Muscle of arm (tissue), 12 donors: ENCODE measurements around the gene CNTRL. TPM values are rescaled to one million over a fixed set of nuclear protein-coding genes. Genes with fewer than 3 reads are reported as not detected.

ENCODE experiments used
- DNase-seq: peaks from one replicate; pipeline ENCODE4 v3.0.0-alpha.2; 2013
- polyA plus RNA-seq, 12 donors: library from polyadenylated mRNA; unstranded; fragments of 120-200 nt; gene quantifications; one replicate each; pipeline ENCODE4 v1.2.1, GENCODE V29; 2013; ENCODE audit not compliant: insufficient read length in 12 of 12

Gene CNTRL
- polyA plus RNA-seq, 12 donors: 13.6 to 43.6 (median 20.3) TPM; not detected in 1

DNA sequence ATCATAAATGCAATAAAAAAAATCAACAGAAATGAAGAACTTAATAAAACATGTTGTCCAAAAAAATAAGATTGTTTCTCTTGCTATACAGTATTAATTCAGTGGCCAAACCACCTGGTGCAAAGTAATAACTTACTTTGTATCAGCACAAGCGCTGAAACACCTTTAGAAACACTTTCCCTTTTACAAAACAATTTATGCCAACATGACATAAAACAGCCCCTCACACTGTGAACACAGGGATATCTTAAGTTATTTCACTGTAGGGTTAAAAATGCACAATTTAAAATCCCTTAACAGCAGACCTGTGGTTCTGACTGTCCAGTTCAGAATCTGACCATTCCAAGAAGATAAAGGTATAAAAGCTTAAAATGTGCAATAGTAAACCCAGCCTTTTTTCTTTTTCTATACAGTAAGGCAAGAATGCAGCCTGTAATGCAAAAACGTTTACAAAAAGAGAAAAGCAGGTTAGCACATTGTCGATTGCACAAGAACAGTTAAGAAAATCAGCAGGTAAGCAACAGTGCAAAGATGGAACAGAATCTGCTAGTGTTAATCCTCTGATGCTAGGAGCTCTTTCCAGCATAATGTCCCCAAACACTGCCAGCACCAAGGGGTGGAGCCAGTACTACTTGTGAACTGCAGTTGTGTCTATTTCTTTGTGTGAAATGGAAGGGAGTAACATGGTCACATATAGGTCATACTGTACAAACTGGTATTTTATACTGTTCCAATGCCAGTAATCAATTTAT lies 105.4 kb downstream of the CNTRL start:
- DNase-seq: no peak

GRCh38 chr9:121182101-121182836 lies 107.5 kb downstream of the CNTRL start:
- no peak for DNase-seq

GRCh38 chr9:121182989-121183388 lies 108.2 kb downstream of the CNTRL start:
- no peak for DNase-seq

GRCh38 chr9:121183666-121184423 lies 109.1 kb downstream of the CNTRL start:
- no peak for DNase-seq

DNA sequence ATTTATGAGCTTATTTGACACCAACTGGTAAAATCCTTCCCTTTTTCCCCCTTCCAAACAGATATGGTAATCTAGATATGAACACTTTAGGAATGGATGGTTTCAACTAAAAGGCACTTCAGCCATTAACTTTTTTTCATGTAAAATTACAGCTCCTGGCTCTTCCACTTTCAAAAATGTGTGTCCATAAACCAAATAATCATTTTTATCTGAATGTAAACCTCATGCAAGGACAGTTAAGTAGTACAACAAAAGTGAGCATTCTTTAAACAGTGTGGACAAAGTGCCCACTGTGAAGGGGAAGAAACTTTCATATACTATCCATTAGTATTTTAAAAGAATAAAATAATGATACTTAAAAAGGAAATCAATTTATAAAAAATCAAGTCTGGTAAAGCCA lies 109.7 kb downstream of the CNTRL start:
- no peak for DNase-seq

- no peak for DNase-seq
Observed at GRCh38 chr9:121185178-121185745, 110.5 kb downstream of the CNTRL start.

GRCh38 chr9:121185774-121186403 lies 111.1 kb downstream of the CNTRL start:
- DNase-seq: no peak

- DNase-seq: no peak
Observed at GRCh38 chr9:121187636-121188305, 113.0 kb downstream of the CNTRL start.

DNA sequence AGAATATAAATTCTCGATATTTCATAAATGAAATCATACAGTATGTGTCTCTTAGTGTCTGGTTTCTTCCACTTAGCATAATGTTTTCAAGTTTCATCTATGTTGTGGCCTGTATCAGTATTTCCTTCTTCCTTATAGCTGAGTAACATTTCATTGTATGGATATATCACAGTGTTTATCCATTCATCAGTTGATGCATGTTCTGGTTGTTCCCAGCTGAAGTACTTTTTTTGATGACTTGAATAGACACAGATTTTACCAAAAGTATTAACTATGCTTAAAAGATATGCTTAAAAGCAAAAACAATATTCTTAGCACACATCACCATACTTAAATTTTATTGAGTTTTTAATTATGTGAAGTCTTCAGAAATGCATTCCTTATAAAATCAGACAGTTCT lies 114.3 kb downstream of the CNTRL start:
- no peak for DNase-seq

DNA sequence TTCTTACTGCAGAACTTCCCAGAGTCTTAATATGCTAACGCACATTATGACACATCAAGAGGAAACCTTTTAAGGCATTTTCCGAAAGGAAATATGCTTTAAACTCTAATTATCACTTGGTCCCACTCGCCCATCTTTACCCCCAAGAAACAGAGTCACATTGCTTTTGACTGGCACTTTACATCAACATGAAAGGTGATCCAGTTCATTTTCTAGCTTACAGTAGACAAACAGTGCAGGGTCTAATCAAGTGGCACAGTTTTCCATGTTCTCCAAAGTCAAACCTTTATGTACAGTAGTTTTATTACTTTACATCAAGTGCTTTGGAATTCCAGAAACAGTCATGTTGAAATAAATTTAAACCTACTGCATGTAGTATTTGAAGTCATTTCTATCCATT lies 114.9 kb downstream of the CNTRL start:
- DNase-seq: no peak

DNA sequence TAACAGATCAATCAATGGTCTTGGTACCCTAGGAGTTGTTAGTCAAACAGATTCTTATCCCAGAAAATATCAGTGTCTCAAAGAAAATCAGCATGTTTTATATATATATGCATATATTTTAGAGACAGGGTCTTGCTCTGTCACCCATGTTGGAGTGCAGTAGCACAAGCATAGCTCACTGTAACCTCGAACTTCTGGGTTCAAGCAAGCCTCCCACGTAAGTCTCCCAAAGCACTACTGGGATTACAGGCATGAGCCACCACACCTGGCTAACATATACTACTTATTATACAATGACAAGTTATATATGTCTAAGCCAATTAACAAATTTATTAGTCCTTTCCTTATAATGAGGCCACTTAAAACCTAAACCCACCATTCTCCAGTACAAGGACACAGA lies 116.5 kb downstream of the CNTRL start:
- DNase-seq: no peak

- DNase-seq: no peak
Observed at GRCh38 chr9:121192518-121192917, 117.8 kb downstream of the CNTRL start.

- DNase-seq: no peak
Observed at GRCh38 chr9:121192959-121193640, 118.3 kb downstream of the CNTRL start.

- DNase-seq: no peak
Observed at GRCh38 chr9:121194730-121195129, 120.0 kb downstream of the CNTRL start.

- DNase-seq: no peak
Observed at GRCh38 chr9:121196389-121196788, 121.6 kb downstream of the CNTRL start.

DNA sequence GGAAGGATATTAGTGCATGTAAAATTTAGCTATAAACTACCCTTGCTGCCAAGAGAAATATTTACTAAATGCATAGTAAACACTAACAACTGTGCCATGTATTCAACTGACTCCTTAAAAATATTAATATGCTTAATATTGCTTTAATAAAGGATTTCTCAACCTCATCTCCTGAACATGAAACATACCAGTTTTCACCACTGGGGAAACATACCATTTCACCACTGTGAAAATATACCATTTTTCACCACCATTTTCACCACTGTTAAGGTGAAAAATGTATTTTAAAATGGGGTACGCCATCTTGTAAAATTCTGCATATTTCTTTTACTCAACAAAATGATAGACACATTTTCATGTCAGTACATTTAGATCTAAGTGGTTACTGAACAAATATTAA lies 122.4 kb downstream of the CNTRL start:
- no peak for DNase-seq

- no peak for DNase-seq
Observed at GRCh38 chr9:121198512-121199042, 123.8 kb downstream of the CNTRL start.

GRCh38 chr9:121199921-121200320 lies 125.2 kb downstream of the CNTRL start:
- DNase-seq: no peak

- no peak for DNase-seq
Observed at GRCh38 chr9:121200356-121200755, 125.6 kb downstream of the CNTRL start.

- no peak for DNase-seq
Observed at GRCh38 chr9:121201045-121201737, 126.4 kb downstream of the CNTRL start.
